ENCODE data around the gene TERB1.
"Not testable (repeated sequence)": the region's sequence is repeated elsewhere in the genome, so short reads cannot be mapped to it uniquely, and the experiment has no call there.

The TERB1 gene

DNA sequence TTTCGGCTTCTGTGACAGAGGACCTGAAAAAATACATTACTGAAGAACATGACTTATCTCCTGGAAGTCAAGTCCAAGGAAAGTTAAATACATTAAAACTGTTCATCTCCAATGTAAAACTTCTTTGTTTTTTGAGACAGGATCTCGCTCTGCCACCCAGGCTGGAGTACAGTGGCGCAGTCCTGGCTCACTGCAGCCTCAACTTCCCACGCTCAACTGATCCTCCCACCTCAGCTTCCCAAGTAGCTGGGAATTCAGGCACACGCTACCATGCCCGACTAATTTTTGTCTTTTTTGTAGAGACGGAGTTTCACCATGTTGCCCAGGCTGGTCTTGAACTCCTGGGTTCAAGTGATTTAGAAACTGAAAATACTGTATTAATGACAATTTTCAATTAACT, 9.7 kb upstream of the TERB1 start:
- DNase-seq: no peak

DNA sequence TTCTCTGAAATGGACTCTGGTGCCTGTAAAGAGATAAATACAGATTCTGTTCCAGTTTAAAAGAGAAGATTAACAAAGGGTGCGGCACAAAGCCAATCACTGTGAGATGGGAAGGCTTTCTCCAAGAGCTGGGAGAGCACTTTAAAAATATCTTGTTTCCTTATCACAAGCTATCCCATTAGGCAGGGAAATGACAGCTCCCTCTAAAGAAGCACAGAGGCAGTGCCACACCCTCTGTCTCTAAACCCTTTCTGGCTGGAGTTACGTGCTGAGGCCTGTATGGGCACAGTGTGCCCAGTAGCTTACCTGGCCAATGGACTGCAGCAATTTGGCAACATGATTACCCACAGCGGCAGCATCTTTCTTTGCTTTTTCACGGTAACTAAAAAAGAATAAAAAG, 9.0 kb upstream of the TERB1 start:
- DNase-seq: no peak

DNA sequence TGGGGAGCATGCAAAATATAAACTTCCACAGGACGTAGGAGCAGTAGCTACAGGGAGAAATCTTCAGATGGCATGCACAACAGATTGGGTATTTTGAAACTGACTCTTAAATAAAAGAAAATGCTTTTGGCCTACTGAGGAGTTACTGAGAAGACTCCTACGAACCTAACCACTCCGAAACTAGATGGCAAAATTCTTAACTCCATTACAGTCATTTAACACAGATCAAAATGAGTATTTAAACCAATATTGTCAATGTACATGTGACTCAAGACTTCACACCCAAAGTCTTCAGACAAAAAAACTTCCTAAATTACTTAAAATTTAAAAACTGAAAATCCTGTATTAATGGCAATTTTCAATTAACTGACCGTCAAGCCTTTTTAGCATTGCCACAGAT, 8.4 kb upstream of the TERB1 start:
- DNase-seq: no peak

DNA sequence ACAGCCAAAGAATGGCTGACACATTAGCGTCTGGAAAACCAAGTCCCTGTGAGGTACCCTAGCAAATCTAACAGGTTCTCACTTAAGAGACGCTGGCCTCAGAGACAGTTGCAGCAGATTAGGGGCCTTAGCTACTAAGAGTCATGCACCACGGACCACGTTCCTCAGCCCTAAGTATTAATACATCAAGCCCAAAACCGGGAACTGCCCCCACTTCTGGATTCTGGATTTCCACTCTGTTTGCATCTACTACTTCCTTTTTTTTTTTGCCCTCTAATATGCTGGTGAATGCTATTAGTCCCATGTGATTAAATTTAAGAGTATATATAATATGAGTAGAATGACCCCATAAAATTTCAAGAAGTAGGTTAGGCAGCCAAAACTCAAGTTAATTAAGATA, 775 bp upstream of the TERB1 start:
- DNase-seq: no peak

DNA sequence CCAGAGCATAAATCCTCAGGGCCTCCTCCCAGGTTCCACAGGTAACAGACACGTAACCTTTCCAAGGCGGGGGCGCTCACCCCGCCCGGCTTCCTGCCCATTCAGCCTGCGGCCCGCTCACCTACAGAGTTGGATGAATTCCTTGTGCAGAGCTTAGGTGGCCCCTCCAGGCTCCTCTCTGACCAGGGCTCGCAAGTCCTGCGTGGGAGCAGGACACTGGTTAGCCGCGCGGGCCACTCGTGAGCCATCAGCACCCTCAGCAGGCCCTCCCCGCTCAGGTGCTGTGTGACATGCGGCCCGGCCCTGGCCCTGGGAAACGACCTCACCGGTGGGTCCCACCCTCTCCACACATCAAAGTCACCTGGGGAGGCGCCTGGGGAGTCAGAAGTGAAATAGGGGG, 528 bp downstream of the TERB1 start:
- DNase-seq: no peak

DNA sequence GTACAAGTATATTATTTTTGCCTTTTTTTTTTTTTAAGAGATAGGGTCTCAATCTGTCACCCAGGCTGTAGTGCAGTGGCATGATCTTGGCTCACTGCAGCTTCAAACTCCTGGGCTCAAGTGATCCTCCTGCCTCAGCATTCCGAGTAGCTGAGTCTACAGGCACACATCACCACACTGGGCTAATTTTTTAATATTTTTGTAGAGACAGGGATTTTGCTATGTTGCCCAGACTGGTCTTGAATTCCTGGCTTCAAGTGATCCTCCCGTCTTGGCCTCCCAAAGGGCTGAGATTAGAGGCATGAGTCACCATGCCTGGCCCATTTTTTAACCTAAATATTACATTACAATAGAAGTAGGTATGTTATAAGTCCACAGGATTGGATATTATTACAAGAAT, 3.2 kb downstream of the TERB1 start:
- no peak for DNase-seq

DNA sequence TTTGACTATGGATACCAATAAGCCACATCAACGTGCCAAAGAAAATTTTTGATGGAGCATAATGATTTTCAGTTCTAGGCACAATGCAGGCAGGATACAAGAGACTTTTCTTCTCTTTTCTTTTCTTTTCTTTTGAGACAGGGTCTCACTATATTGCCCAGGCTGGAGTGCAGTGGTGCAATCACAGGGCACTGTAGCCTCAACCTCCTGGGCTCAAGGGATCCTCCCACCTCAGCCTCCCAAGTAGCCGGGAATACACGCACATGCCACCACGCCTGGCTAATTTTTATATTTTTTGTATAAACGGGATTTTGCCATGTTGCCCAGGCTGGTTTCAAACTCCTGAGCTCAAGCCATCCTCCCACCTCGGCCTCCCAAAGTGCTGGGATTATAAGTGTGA, 7.4 kb downstream of the TERB1 start:
- DNase-seq: not testable (repeated sequence)

DNA sequence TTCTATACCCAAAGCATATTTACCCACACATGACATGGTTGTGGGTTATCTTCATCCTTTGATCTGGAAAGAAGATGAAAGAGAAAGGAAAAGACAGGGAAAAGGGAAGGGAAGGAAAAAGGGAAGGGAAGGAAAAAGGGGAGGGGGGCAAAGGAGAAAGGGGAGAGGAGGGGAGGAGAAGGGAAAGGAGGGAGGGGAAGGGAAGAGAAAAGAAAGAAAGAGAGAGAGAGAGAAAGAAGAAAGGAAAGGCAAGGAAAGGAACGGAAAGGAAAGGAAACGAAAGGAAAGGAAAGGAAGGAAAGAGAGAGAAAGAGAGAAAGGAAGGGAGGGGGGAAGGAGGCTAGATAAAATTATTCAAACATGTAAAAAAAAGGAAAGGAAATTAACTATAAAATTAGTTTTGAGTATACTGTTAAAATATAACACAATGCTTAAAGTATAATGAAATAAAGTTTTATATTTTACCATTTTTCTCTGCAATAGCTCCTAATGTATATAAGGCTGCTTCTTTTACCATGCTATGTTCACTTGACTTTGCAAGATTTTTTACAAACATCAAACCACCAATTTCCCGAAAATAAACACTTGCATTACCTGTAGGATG, 11.2 kb downstream of the TERB1 start:
- DNase-seq: no peak

DNA sequence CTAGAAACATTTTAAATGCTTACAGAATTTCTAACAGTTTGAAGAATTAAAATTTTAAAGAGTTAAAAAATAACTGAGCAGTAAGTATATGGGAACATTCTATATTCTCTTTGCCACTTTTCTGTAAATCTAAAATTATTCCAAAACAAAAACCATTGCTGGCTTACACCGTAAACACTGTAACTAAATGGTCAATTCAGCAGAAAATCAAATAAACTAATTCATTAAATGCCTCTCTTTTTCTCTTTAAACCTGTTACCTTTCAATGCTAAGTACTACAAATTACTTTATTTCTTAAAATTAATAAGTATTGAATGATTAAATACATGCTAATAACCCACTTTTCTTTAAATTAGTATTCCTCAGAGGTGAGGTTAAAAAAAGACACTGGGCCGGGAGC, 14.0 kb downstream of the TERB1 start:
- DNase-seq: no peak

DNA sequence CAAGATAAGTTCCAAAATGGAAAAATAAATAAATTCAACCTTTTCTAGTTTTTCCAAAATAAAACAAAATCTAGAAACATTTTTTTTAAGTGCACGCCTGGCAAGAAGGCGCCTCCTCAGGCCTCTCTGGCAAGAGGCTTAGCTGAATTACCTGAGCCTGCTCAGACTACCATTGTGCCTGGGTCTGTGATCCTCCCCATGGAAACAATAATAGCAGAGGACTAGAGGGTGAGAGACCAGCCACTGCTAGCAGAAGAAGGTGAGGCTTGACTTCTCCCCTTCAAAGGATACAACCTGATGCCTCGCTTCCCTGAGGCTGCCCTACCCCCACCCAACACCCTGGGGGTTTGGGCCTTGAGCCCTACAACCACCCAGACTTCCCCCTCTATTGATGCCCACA, 14.8 kb downstream of the TERB1 start:
- DNase-seq: no peak

DNA sequence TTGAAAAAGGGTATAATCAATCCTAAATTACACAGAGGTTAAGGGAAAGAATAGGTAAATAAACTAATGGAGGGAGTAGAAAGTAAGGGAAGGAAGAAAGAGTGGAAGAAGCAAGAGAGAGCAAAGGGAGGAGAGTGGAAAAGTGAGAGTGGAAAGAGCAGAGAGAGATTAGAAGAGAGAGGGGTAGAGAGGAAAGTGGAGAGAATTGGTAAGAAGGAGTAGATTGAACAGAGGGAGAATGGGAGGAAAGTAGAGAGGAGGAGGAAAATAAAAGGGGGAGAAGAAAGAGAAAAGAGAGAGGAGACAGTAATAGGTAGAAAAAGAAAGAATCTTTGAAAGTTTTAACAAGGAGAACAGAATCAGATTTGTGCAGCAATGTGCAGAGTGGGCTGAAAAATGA, 24.9 kb downstream of the TERB1 start:
- DNase-seq: no peak

DNA sequence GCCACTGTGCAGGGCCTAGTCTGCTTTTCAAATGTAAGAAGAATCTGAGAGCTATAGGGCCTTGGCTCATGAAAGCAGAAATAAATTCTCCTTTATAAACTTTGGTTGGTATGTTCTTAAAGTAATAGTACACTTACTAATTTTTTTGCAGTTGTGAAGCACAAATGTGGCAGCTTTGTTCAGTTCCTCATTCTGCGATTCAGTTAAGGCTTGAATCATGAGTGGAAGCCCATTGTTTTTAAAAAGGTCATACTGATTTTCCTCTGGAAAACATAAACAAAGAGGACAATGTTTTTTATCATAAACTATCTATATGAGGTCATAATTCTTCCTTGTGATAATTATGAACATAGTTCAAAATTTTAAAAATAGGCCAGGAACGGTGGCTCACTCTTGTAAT, 26.4 kb downstream of the TERB1 start:
- DNase-seq: no peak

DNA sequence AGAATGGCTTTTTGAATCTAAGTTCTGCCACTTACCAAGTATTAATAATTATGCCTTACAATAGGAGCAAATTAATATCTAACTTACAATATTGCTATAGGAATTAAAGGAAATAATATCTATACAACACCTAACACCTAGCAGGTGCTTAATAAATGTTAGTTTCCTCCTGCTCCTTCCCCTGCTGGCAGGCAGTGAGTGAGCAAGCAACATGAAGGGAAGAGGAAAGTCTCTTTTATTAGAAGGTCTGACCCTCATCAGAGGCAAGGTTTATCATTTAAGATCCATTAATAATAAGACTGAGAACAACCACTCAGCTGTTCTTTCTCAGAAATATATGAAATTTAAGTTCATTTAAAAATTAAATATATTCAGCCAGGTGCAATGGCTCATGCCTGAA, 43.3 kb downstream of the TERB1 start:
- no peak for DNase-seq

DNA sequence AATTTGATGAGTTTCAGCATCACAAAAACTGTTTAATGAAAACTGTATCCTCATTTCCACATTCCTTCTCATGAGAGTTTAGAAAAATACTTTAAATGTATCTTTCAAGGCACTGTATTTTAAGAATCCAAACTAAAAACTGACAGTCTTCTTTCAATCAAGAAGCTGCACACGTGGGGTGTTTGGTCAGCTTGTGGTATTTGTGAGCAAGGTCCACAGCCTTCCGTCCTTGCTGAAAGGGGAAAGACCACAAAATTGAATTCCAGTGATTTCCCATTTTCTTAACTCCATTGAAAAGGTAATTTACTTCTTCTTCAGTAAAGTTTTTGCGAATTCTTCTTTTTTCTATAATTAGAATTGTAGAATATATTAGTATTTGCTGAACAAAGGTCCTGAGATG, 46.6 kb downstream of the TERB1 start:
- DNase-seq: no peak

DNA sequence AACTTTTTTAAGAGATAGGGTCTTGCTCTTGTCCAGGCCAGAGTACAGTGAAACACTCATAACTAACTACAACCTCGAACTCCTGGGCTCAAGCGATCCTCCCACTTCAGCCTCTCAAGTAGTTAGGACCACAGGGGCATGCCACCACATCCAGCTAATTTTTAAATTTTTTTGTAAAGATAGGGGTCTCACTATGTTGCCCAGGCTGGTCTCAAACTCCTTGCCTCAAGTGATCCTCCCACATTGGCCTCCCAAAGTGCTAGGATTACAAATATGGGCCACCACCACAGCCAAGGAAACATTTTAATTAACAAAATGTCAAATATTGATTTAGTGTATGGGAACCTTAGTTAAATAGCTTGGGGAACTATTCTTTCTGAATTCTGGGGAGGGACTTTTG, 47.2 kb downstream of the TERB1 start:
- no peak for DNase-seq

DNA sequence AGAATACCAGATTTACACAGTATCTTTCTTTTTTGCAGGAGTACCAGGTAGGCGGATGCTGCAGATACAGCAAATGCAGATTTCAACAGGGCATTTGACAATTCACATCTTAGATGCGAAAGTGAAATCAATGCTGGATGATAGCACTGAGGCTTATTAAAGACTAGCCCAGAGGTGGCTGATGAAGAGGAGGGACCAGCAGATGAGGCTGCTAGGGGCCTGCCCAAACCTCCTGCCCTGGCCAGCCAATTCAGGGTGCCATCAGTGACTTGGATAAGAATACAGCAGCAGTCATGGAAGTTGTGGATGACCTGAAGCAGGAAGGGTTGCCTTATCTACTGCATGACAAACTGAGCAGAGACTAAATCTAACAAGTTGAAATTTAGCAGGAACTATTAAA, 48.4 kb downstream of the TERB1 start:
- DNase-seq: no peak

DNA sequence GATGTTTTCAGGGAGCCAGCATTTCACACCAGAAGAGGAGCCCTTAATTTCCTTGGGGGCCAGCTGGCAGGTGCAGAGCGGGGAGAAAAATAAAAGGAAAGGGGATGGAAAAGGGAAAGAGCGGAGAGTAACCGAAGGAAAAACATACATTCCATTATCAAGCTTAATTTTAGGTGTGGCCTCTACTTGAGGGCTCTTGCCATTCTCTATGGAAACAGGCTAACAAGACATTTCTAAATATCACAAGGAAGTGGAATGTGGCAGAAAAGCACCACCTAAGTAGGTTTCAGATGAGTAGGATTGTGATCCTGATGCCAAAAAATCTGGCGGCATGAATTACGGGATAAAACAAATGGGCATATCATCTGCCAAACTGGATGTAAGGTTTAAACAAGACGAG, 49.0 kb downstream of the TERB1 start:
- no peak for DNase-seq

DNA sequence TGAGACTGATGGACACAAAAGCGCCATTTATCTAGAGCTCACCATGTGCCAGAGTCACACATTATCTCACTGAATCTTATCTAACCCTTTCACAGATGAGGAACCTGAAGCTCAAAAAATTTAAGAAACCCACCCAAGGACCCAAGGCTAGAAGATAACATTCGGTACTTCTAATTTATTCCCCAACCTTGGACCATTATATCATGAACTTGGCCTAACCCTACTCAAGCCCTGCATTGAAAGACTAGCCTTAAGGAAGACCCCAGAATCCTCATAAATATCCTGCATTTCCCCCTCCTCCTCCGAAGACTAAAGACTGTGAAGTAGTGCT, 49.4 kb downstream of the TERB1 start:
- DNase-seq: no peak

DNA sequence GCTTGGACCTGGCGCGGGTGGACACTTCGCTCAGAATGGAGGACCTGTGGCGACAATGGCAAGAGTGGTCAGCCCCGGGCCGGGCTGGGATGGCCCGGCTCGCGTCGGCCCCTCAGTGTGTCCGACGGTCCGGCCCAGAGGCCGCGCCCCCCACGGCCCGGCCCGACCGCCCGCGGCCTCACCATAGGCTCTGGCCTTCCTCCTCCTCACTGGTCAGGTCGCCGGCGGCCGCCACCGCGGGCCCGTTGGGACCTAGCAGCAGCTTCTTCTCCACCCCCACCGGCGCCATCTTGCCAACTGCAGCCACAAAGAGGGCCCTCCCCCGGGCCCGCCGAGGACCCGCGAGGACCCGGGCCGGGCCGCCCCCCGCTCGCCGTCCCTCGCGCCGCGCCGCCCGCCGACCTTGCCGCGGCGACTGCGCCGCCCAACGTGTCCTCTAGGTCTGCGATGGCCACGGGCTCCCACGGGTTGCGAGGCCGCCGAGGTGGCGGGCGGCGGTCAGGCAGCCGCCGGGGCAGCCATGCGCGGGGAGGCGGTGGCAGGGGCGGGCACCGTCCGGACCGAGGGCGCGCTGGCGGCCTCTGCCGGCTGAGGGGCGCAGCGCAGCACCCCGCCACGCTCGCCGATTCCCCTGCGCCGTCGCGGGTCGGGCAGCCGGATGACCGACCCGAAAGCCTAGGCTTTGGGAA, 49.9 kb downstream of the TERB1 start, which contains the start of gene DYNC1LI2:
Gene DYNC1LI2, minus strand, starts transcription at position 307 of the 689 bp plus-strand sequence. Its CDS starts 18 bp downstream, at position 289.
- DNase-seq: peak; percentile 82

DNA sequence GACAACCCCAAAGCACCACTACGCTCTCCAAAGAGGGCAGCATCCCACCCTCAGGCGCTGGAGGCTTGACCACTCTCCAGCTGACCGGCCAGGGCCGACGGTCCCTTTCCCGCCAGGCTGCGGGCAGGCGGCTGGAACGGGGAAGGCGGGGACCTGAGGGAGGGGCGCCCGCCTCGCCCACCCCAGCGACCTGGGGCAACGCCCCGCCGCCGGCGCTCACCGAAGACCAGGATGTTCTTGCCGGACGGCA, 50.4 kb downstream of the TERB1 start:
- no peak for DNase-seq

DNA sequence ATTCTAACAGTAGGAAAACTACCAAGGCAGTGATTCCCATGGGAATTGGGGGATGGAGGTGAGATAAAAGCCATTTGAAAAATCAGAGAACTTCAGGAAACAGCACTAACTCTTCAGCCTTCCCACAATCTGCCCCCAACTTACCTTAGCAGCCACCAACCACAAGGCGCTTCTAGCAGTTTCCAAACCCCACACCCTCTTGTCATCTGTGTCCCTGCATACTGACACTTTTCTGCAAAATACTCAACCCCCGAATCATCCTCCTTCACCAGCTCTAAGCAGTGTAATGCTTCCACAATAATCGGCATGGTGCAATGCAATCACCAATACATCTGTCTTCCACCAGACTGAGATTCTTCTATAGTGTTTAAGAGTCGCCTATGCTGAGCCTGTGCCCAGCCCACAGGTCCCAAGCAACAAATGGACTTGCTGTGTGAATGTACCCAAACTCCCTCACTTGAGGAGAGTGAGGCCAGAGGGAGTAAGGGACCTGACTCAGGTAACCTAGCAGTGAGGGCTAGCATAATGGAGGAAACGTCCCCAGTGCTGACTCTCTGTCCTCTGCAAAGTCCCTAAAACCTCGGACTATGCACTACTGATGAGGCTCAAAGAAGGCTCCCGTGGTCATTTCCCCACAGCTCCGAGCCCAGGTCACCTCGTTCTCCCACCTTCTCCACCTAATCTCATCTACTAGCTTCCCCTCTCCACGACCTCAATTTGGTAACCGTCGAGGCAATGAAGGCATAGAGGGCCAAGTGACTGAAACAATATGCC, 50.9 kb downstream of the TERB1 start:
- DNase-seq: no peak

DNA sequence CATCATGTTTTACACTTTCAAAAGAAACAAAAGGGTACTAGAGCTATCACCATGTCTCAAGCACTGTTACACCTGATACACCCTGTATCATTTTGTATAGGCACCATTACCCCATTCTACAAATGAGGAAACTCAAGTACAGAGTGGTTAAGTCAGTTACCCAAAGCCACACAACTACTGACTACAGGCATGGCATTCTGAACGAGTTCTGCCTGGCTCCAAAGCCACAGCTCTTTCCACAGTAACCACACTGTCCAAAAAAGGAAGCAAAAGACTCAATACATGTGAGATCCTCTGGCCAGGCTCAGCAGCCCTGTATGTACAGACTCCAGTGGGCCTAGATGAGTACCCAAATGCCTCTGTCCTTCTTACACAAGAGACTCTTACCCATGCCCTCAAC, 54.7 kb downstream of the TERB1 start:
- DNase-seq: peak; percentile 16

DNA sequence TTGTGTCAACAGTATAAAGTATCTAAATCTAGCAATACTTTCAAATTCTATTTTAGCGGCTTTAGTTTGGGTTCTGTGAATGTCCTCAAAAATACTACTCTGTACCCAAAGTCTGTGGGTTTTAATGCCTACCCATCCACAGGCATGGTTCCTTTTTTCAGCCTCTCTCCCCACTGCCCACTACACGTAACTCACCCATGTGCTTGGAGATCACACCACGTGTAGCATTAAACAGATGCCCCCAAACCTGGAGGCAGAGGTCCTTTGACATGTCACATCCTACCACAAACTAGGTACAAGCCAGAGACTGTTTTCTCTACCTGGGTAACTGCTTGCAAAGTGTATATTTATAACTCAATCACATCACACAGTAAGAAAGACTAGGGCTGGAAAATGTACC, 55.3 kb downstream of the TERB1 start:
- no peak for DNase-seq

DNA sequence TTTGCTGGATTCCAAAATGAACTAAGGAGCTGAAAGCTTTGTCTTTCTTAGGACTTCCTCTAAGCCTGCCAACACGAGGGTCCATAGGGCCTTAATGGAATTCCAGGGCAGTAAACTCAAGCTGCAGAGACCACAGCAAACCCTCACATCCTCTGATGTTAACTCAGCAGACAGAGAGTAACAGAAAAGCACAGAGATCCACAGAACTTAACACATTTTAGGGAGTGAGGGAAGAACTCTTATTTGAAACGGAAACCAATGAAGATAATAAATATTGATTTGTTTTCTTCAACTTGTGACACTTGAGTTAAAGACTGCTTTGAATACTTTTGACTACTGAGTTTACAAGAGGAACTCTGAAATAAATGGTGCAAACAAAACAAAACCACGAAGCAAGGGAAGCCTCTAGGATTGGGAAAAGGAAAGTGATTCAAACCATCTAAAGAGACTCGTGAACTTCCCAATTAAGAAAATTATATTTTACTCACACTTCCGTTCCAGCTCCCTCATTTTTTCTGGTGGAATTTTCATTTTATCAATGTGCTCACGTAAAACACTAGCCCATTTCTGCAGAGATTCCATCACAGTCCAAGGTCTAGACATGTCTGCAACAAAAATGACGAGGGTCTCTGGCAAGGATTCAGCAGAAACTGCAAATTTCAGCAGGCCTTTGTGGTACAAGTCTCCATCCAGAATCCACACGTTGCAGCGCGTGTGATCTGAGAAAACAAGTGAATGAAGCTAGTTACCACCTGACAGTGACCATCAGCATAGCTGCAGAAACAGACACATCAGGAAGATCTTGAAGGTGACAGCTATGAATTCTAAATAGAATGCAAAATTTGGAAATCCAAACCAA, 59.2 kb downstream of the TERB1 start:
- DNase-seq: no peak

All from CD4-positive, alpha-beta T cell treated with Interleukin-17A for 1 hour (primary cell).